GM20431 (cell line): ENCODE measurements around the gene NOLC1.

Experiments used
- in situ Hi-C: fragments of 300-500 bp; cut with MseI, MboI; formaldehyde crosslinking; loops from one replicate; pipeline ENCODE4 v1.15.0; 2020; ENCODE audit warnings: low sequenced_read_pairs; ENCODE audit not compliant: unreplicated experiment

The NOLC1 gene

GRCh38 chr10:102151774-102152544, at the start of gene NOLC1:
Gene NOLC1, plus strand, starts transcription at chr10:102152389. Its CDS starts 22 bp downstream, at chr10:102152411.
- in situ Hi-C loops = loop anchor here (25.0 kb wide), 1 partner anchor 210 kb away; no protein-coding TSS in a partner anchor

GRCh38 chr10:102102421-102102820, 49.8 kb upstream of the NOLC1 start:
- in situ Hi-C loops = no loop called here

- in situ Hi-C loops = no loop called here
Measured at GRCh38 chr10:102106998-102107397, 45.2 kb upstream of the NOLC1 start.

- in situ Hi-C loops = no loop called here
Measured at GRCh38 chr10:102109166-102110116, 42.7 kb upstream of the NOLC1 start.

GRCh38 chr10:102111276-102111675, 40.9 kb upstream of the NOLC1 start:
- in situ Hi-C loops = no loop called here

- in situ Hi-C loops = no loop called here
Measured at GRCh38 chr10:102112210-102112817, 39.9 kb upstream of the NOLC1 start.

- in situ Hi-C loops = no loop called here
Measured at GRCh38 chr10:102113261-102113955, 38.8 kb upstream of the NOLC1 start.

- in situ Hi-C loops = no loop called here
Measured at GRCh38 chr10:102113956-102114857, 38.0 kb upstream of the NOLC1 start.

- in situ Hi-C loops = no loop called here
Measured at GRCh38 chr10:102114861-102115618, 37.1 kb upstream of the NOLC1 start.

- in situ Hi-C loops = no loop called here
Measured at GRCh38 chr10:102115775-102116174, 36.4 kb upstream of the NOLC1 start.

GRCh38 chr10:102116656-102117055, 35.5 kb upstream of the NOLC1 start:
- in situ Hi-C loops = no loop called here

GRCh38 chr10:102117391-102118159, 34.6 kb upstream of the NOLC1 start:
- in situ Hi-C loops = no loop called here

- in situ Hi-C loops = no loop called here
Measured at GRCh38 chr10:102118867-102119266, 33.3 kb upstream of the NOLC1 start.

- in situ Hi-C loops = no loop called here
Measured at GRCh38 chr10:102119417-102120141, 32.6 kb upstream of the NOLC1 start.

- in situ Hi-C loops = no loop called here
Measured at GRCh38 chr10:102120142-102120990, 31.8 kb upstream of the NOLC1 start, which contains the start of gene LDB1. Gene LDB1, minus strand, starts transcription at chr10:102120368. Its CDS starts 258 bp downstream, at chr10:102120110.
